HS-27A (cell line): ENCODE results near the gene FRAT2.
A peak's percentile ranks its signal among the peaks of the same experiment; 100 is the strongest.
"Not testable (repeated sequence)": the region's sequence is repeated elsewhere in the genome, so short reads cannot be mapped to it uniquely, and the experiment has no call there.

Source experiments
- DNase-seq: peaks from one replicate; pipeline ENCODE4 v3.0.0-alpha.2; 2012; ENCODE audit warnings: low read depth, missing footprints

The FRAT2 gene

DNA sequence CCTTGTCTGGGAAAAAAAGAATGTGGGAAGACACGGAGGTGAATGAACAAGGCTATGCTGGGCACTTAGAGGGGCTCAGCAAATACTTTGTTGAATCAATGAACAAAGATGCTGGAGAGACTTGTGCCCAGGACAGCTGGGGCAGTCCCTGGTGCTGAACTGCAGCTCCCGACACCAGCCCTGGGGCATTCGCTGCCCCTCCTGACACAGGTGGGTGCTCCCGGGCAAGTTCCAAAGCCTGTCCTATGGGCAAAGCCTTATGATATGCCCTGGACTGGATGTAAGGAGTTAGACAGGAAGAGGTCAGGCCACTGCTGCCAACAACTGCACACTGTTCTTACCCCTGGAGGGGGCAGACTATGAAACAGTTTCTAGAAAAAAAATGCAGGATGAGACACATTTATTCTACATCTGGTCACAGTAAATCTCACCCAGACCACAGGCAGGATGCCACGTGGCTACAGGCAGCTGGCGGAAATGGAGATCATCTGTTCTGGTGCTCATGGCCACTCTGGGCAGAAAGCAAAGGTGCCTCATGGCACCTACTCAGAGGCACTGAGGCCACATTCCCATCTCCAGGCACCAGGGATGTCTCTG lies 21.9 kb upstream of the FRAT2 start:
- DNase-seq = no peak

DNA sequence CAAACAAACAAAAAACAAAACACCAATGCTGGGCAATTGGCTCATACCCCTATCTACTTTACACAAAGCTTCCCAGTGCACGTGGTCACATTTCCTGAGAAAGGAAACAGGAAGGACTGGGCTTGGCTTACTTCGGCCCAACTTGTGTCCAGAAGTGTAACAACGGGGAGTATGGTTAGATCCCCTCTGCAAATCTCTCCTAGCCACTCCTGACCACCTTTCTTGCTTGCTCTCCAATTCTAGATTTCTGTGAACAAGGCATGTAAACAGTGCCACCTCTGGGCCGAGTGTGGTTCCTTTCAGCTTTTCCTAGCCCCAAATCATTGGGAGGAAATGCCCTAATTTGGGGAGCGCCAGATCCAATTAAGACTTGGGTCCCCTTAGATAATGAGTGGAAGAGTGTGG lies 21.0 kb upstream of the FRAT2 start:
- no peak for DNase-seq

DNA sequence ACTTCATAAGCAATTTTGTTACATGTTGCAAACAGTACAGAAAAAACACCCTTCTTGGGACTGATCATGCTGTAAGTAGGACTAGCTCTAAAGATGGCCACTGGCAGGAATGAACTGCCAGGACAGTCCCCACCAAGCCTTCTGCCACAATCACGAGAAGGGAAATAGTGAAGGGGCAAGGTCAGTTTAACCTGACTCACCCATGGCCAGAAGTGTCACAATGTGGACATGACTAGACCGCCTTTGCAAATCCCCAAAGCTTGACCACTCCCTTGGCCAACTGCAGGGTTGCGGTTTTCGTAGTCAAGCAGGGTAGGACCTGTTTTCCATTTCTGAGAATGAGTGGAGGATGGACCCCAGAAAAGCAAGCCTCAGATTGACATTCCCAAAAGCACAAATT lies 19.4 kb upstream of the FRAT2 start:
- DNase-seq = no peak

GRCh38 chr10:97349752-97350513 lies 15.4 kb upstream of the FRAT2 start:
- DNase-seq = no peak

DNA sequence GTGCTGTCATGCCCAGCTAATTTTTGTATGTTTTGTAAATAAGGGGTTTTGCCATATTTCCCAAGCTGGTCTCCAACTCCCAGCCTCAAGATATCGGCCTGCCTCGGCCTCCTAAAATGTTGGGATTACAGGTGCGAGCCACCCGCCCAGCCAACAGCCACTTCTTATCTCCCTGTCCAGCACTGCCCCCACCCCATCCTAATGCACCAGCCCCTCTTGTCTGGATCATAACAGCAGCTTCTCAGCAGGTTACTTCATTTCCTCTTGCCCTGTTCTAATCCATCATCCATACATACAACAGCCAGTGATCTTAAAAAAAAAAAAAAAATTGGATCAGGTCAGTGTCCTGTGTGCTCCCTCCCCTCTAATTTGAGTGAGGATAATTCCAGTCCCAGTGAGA lies 12.8 kb upstream of the FRAT2 start:
- no peak for DNase-seq

DNA sequence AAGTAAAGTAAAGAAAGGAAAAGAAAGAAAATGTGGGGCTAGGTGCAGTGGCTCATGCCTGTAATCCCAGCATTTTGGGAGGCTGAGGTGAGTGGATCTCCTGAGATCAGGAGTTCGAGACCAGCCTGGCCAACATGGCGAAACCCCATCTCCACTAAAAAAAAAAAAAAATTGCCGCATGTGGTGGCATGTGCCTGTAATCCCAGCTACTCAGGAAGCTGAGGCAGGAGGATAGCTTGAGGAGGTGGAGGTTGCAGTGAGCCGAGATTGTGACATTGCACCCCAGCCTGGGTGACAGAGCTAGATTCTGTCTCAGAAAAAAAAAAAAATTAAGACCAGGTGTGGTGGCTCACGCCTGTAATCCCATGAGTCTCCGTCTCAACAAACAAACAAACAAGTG lies 9.1 kb upstream of the FRAT2 start:
- not testable (repeated sequence) for DNase-seq

DNA sequence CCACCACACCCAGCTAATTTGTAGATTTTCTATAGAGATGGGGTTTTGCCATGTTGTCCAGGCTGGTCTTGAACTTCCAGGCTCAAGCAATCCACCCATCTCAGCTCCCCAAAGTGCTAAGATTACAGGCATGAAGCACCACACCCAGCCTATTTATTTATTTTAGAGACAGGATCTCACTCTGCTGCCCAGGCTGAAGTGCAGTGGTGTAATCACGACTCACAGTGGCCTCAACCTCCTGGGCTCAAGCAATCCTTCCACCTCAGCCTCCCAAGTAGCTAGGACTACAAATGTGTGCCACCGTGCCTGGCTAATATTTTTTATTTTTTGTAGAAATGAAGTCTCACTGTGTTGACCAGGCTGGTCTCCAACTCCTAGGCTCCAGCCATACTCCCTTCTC lies 6.9 kb upstream of the FRAT2 start:
- DNase-seq = no peak

DNA sequence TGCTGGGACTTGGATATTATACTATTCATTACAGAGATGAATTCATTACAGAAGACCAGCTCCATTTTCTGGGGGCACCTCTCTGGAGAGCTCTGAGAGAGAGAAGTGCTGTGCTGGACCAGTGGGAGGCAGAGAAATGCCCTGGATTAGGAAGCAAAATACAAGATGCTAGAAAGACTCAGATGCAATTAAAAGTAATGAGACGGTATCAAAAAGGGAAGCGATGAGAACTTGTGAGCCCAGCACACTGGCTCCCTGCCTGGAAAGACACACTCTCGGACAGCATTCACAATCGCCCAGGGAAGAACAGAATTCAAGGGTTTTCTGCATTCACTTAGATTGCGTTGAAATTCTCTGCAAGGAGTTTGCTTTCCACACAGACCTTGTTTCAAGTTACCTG lies 3.5 kb upstream of the FRAT2 start:
- no peak for DNase-seq

DNA sequence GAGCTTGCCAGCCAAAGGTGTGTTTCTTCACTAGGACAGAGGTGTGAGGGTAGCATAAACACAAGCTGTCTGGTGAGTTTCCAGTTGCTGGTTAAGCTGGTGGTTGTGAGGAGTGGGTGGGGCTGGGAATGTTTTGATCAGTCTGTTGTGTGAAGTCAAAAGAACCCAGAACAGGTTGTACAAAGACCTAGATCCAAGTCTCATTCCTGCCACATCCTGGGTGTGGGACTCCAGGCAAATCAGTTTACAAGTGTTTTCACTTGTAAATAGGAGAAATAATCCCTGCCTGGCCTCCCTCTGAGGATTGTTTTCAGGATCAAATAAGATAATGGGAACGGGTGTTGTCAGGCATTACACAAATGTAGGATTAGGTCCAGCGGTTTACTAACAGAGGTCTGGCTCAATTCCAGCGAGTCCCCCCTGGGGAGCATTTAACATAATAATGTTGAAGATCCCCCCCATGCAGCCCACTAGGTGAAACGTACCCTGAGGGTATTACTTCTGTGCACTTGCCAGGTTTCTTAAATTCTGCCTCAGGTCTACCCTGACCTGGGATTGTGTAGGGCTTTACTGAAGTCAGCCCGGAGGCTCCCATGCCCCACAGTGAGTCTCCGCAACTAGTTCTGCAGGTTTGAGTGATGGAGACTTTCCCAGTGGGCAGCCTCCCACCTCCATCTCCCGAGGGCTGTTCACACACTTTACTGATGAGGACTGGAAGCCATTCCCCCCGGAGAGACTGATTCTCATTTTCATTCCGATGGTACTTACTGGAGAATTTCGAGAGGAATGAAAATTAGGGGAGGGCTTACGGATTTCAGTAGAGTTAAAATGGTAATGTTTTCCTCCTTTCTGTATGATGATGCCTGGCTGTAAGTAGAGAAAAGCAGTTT lies 2.7 kb upstream of the FRAT2 start:
- DNase-seq = no peak

GRCh38 chr10:97336446-97336845 lies 1.9 kb upstream of the FRAT2 start:
- no peak for DNase-seq

DNA sequence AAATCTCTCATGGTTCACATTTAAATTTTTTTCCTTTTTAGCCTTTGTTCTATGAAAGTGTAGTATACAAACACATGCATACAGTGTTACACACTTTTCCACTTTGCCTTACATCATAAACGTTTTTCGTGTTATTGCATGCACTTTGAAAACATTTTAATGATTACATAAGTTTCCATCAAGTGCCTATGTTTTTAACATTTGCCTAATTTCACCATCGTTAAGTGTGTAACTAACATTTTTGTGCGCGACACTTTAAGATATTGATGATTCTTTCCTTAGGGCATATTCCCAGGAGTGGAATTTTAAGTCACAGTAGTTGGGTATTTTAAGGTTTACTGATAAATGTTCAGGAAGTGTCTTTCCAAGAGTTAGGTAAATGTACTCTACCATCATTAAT lies 1.5 kb upstream of the FRAT2 start:
- no peak for DNase-seq

DNA sequence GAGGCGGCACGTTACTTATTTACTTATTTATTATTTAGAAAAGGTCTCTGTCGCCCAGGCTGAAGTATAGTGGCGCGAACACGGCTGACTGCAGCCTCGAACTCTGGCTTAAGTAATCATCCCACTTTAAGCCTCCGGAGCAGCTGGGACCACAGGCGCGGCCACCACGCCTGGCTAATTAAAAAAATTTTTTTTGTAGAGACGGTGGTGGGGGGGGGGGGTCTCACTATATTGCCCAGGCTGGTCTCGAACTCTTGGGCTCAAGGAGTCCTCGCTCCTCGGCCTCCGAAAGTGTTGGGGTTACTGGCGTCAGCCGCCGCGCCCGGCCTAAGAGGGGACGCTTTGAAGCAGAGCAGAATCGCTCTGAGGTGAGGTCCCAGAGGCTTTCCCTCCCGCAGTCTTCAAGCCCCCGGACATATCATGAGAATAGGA lies 675 bp upstream of the FRAT2 start:
- no peak for DNase-seq

- DNase-seq = no peak
These were observed 744 bp downstream of the FRAT2 start for GRCh38 chr10:97333601-97334369.

- no peak for DNase-seq
These were observed 1.3 kb downstream of the FRAT2 start for GRCh38 chr10:97333351-97333600.

DNA sequence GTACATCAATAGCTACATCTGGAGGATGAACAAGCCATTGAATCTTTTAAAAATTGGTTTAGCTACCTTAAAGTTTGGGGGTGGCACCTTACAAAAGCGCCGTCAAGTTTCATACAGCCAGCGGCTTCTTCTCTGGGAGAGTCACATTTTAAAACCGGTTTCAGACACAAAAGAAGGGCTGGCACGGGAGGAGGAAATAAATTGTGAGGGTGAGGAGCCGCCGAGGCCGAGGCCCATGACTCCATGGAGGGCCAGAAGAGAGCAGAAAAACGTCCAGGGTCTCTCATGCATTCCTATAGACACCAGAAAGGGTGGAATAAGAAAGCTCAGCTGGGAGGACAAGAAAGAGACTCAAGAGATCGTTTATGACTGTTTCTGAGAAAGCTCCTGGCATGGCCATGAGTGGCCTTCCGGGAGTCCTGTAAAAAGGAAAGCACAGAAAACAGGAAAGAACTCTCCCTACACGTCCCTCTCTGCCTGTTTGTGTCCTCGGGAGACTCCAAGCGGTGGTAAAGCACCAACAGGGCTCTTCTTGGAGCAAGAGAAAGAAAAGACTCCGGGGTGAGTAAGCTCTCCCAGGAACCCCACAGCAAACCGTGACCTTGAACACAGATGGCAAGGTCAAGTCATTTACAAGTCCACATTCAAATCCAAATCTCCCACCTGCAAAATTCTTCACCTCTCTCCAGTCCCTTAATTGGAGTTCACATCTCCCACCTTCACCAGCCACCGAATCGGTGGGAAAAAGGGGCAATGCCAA lies 1.8 kb downstream of the FRAT2 start:
- DNase-seq = peak; percentile 26

DNA sequence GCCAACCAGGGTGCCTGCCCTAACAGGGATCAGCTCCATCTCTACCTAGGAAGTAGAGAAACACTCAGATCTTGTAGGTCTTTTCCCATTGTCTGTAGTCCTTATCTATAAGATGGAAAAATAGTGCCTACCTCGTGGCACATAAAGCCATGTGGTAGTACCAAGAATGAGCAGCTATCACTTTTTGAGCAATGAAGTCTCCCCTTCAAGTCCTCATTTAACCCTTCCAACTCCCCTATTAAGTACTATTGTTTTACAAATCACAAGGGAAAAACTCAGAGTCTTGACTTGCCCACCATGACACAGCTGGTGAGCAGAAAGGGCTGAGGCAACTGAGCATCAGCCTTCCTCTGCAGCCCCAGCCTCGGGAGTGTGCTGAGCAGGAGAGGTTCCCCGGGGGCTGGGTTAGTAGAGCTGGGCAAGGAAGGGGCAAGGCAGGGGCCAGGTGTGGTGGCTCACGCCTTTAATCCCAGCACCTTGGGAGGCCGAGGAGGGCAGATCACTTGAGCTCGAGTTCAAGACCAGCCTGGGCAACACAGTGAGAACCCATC lies 3.3 kb downstream of the FRAT2 start:
- no peak for DNase-seq

GRCh38 chr10:97329766-97330165 lies 4.8 kb downstream of the FRAT2 start:
- no peak for DNase-seq

DNA sequence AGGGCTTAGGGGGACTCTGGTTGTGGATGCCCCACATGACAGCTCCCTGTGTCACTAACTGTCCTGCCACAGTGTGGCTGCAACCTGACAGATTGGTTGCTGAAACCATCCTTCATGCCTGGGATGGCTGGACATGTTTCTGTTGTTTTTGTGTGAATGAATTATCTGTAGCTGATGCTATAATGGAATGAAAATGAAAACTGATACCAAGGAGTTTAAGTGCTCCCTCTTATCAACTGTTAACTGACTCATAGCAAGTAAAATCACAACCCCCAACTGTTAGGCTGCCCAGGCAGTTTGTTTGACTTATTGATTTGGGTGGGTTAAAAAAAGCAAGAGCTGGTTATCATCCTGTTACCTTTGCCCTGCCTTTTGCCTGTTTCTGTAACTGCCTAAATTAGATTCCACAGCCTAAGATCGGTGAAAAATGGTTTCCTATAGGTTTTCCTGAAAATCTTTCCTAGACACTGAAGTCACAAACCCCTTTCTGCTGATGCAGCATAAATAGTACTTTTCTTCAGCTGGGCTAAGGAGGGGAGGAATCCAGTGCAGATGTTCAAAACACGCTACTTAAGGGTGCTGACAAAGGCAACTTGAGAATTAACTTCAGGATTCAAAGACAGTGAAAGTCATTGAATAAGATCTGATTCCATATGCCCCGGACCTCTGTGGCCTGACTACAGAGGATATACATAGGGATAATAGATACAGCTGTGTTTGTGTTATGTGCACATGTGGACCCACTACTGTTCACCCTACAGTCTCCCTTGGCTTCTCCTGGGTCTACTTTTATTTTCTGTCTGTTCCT lies 5.7 kb downstream of the FRAT2 start:
- DNase-seq = no peak

DNA sequence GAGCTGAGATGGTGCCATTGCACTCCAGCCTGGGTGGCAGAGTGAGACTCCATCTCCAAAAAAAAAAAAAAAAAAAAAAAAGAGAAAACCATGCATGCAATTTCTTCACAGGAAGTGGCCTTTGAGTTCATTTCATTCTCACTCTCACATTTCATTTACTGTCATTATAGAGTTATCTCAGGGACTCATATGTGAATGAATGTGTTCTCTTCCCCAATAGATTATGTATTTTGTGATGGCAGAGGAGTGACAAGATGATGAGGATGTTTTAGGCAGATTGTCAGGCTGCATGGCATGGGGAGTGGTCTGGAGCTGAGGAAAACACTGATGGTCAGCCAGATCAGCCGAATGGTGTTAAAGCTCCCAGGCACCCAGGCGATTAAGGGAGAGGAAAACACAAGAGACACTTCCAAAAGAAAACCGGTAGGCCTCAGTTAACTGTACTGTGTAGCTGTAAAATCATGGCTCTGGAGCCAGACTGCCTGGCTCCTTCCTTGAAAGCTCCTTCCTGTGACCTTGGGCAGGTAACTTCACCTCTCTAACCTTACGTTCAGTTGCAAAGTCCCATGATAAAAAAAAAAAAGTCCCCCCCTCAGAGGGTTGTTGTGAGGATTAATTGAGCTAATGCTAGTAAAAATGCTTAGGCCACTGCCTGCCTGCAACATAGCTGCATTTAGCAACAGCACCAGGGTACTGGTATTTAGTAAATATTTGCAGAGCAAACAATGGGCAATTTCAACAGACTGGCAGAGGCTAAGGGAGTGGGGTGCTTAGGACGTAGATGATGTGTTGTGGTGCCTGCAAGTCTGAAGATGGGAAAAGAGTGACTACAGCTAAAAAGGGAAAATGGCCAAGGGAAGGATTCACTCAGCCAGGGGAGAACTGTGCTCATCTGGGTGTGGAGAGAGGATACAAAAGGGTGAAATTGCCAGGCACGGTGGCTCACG lies 6.9 kb downstream of the FRAT2 start:
- no peak for DNase-seq
